GM23248 (cell line): ENCODE results near the gene TNF. TPM values are rescaled to one million over a fixed set of nuclear protein-coding genes. Genes with fewer than 3 reads are reported as not detected.
A peak's percentile ranks its signal among the peaks of the same experiment; 100 is the strongest.

Experiments
- DNase-seq: peaks from one replicate; pipeline ENCODE4 v3.0.0-alpha.2; 2015
- H2AFZ ChIP-seq: fragments of 200-600 bp; sonication (generic); 2 replicates; pipeline ENCODE4 v1.6.1; 2016; ENCODE audit warnings: antibody characterized with exemption
- H3F3A ChIP-seq: fragments of 200-600 bp; sonication (generic); 2 replicates; pipeline ENCODE4 v1.6.1; 2016; ENCODE audit warnings: mild to moderate bottlenecking, antibody characterized with exemption, mixed run types; ENCODE audit not compliant: insufficient read depth
- H3K27ac ChIP-seq: fragments of 200-600 bp; sonication (generic); 2 replicates; pipeline ENCODE4 v1.5.1; 2016; ENCODE audit warnings: mild to moderate bottlenecking
- H3K27me3 ChIP-seq: fragments of 200-600 bp; sonication (generic); replicated peaks from 2 replicates; pipeline ENCODE4 v1.6.1; 2016; ENCODE audit warnings: mild to moderate bottlenecking; ENCODE audit not compliant: insufficient read depth
- H3K36me3 ChIP-seq: fragments of 200-600 bp; sonication (generic); 2 replicates; pipeline ENCODE4 v1.6.1; 2016; ENCODE audit warnings: low read depth, mild to moderate bottlenecking
- H3K4me1 ChIP-seq: fragments of 200-600 bp; sonication (generic); 2 replicates; pipeline ENCODE4 v1.6.1; 2016; ENCODE audit warnings: mild to moderate bottlenecking; ENCODE audit not compliant: insufficient read depth
- H3K4me2 ChIP-seq: fragments of 200-600 bp; sonication (generic); one replicate; pipeline ENCODE4 v1.6.1; 2016; ENCODE audit warnings: mild to moderate bottlenecking; ENCODE audit not compliant: unreplicated experiment
- H3K4me3 ChIP-seq: fragments of 200-600 bp; sonication (generic); 2 replicates; pipeline ENCODE4 v1.5.1; 2016; ENCODE audit warnings: mild to moderate bottlenecking
- H3K79me2 ChIP-seq: fragments of 200-600 bp; sonication (generic); 2 replicates; pipeline ENCODE4 v1.6.1; 2016; ENCODE audit warnings: mild to moderate bottlenecking; ENCODE audit not compliant: insufficient read depth
- H3K9ac ChIP-seq: fragments of 200-600 bp; sonication (generic); 2 replicates; pipeline ENCODE4 v1.6.1; 2016; ENCODE audit warnings: mild to moderate bottlenecking
- H3K9me2 ChIP-seq: fragments of 200-600 bp; sonication (generic); 2 replicates; pipeline ENCODE4 v1.6.1; 2016; ENCODE audit warnings: mixed run types, mild to moderate bottlenecking, moderate library complexity; ENCODE audit not compliant: insufficient read depth
- H3K9me3 ChIP-seq: fragments of 200-600 bp; sonication (generic); one replicate; pipeline ENCODE4 v1.6.1; 2017; ENCODE audit warnings: low read depth
- H4K20me1 ChIP-seq: fragments of 200-600 bp; sonication (generic); 2 replicates; pipeline ENCODE4 v1.6.0; 2016; ENCODE audit not compliant: insufficient read depth
- EZH2 ChIP-seq: fragments of 200-600 bp; sonication (generic); IDR thresholded peaks from 2 replicates; pipeline ENCODE4 v1.6.1; 2018; ENCODE audit warnings: antibody characterized with exemption, mild to moderate bottlenecking; ENCODE audit not compliant: insufficient read depth, poor library complexity, severe bottlenecking
- EZH2phosphoT487 ChIP-seq: fragments of 200-600 bp; sonication (generic); IDR thresholded peaks from 2 replicates; pipeline ENCODE4 v1.6.1; 2018; ENCODE audit warnings: antibody characterized with exemption, moderate library complexity, mild to moderate bottlenecking, low read depth; ENCODE audit not compliant: insufficient read depth
- WGBS, 2 experiments: methylation state at CpG; one replicate each; pipeline ENCODE4 v1.1.6; 2015 to 2017; ENCODE audit warnings: low lambda C conversion rate in 2 of 2, low coverage in 1 of 2; ENCODE audit errors: missing lambda C conversion rate in 2 of 2; 5-methylcytosine and 5-hydroxymethylcytosine counted together
- in situ Hi-C: fragments of 300-500 bp; cut with MboI; formaldehyde crosslinking; loops from 2 replicates; pipeline ENCODE4 v1.15.0; 2020
- polyA plus RNA-seq: library from polyadenylated mRNA; unstranded; fragments of >200 nt; fragmentation: Nextera tagmentation; extraction: Ambion mirVana; gene quantifications from 2 replicates; pipeline ENCODE4 v1.2.1, GENCODE V29; 2016
- total RNA-seq: library from RNA; depleted of rRNA; stranded (reverse); fragments of >200 nt; shearing (Covaris generic); gene quantifications from 2 replicates; pipeline ENCODE4 v1.2.3, GENCODE V29; 2014; rRNA removed

TNF gene
- total RNA-seq (not detected in 2 replicates), polyA plus RNA-seq (0.11 TPM in 1 of 2 replicates, not detected in the other)

GRCh38 chr6:31575335-31575901, at the start of gene TNF:
TSS of gene TNF (plus strand) at chr6:31575565. CDS start at chr6:31575742, 177 bp downstream.
- no peaks in the 10 kb centered on the region for H3K9me3 ChIP-seq
- DNase-seq: no peak
- no peak within 1 kb of the TSS for H3K27ac ChIP-seq
- H4K20me1 ChIP-seq: no peaks in the 10 kb centered on the region
- no peaks in the 10 kb centered on the region for H3F3A ChIP-seq
- H3K36me3 ChIP-seq: no peaks in the 10 kb centered on the region
- no peaks in the 10 kb centered on the region for H3K9me2 ChIP-seq
- H3K9ac ChIP-seq: no peak within 1 kb of the TSS
- H3K27me3 ChIP-seq: no peaks in the 10 kb centered on the region
- no peaks in the 10 kb centered on the region for H3K79me2 ChIP-seq
- no peak for TF ChIP-seq EZH2
- no peak for TF ChIP-seq EZH2phosphoT487
- H3K4me3 ChIP-seq: no peak within 1 kb of the TSS
- no peak within 1 kb of the TSS for H2AFZ ChIP-seq
- H3K4me1 ChIP-seq: no peaks in the 10 kb centered on the region
- in situ Hi-C loops: no loop called here
- WGBS, 2 experiments: 69 to 70% methylated on average over 19 of the region's 19 CpGs
- H3K4me2 ChIP-seq: no peak within 1 kb of the TSS

GRCh38 chr6:31525932-31526591, 49.3 kb upstream of the TNF start:
- peak overlapping the region; percentile 47 for H3K4me2 ChIP-seq
- H2AFZ ChIP-seq: no peak overlapping the region
- no peaks in the 10 kb centered on the region for H3K9me3 ChIP-seq
- H3K27me3 ChIP-seq: no peaks in the 10 kb centered on the region
- no peak overlapping the region for H3K4me3 ChIP-seq
- TF ChIP-seq EZH2phosphoT487 (no peak), EZH2 (no peak)
- peaks cover 37% of the 10 kb centered on the region for H3F3A ChIP-seq
- peaks cover 18% of the 10 kb centered on the region for H3K4me1 ChIP-seq
- peak; percentile 74 for DNase-seq
- H3K9me2 ChIP-seq: no peaks in the 10 kb centered on the region
- H3K36me3 ChIP-seq: peaks cover 13% of the 10 kb centered on the region; the same call in 1 of the 2 replicates
- peak overlapping the region; percentile 81 for H3K27ac ChIP-seq
- H4K20me1 ChIP-seq: no peaks in the 10 kb centered on the region
- WGBS, 2 experiments: 57 to 61% methylated on average over 4 of the region's 4 CpGs
- no peaks in the 10 kb centered on the region for H3K79me2 ChIP-seq
- peak overlapping the region; percentile 46 for H3K9ac ChIP-seq
- in situ Hi-C loops: no loop called here

- TF ChIP-seq EZH2: no peak
- TF ChIP-seq EZH2phosphoT487: no peak
- H3K27ac ChIP-seq: no peak overlapping the region
- WGBS, 2 experiments: 97 to 98% methylated on average over 4 of the region's 4 CpGs
Measured at GRCh38 chr6:31528307-31528777, 47.0 kb upstream of the TNF start.

GRCh38 chr6:31528821-31529328, 46.5 kb upstream of the TNF start, which contains the start of gene MCCD1:
TSS of gene MCCD1 (plus strand) at chr6:31528962. CDS start at chr6:31529015, 53 bp downstream.
- WGBS, 2 experiments: 61 to 80% methylated on average over 3 to 7 of the region's 7 CpGs
- no peaks in the 10 kb centered on the region for H3K9me2 ChIP-seq
- in situ Hi-C loops: no loop called here
- H3K4me3 ChIP-seq: no peak within 1 kb of the TSS
- DNase-seq: no peak
- H3K9me3 ChIP-seq: no peaks in the 10 kb centered on the region
- no peak within 1 kb of the TSS for H2AFZ ChIP-seq
- H3K36me3 ChIP-seq: peaks cover 41% of the 10 kb centered on the region
- peaks cover 63% of the 10 kb centered on the region for H3F3A ChIP-seq
- no peaks in the 10 kb centered on the region for H3K27me3 ChIP-seq
- H3K4me2 ChIP-seq: no peak within 1 kb of the TSS
- TF ChIP-seq EZH2phosphoT487 (no peak), EZH2 (no peak)
- 0 out of 2 replicates have a peak within 1 kb of the TSS, but pooled peaks have one; percentile 11 for H3K27ac ChIP-seq
- peaks cover 18% of the 10 kb centered on the region for H3K4me1 ChIP-seq
- H4K20me1 ChIP-seq: no peaks in the 10 kb centered on the region; the same call in 1 of the 2 replicates
- no peak within 1 kb of the TSS for H3K9ac ChIP-seq
- peaks cover 15% of the 10 kb centered on the region for H3K79me2 ChIP-seq

More at GRCh38 chr6:31528307-31528777, 47.0 kb upstream of the TNF start:
- no peaks in the 10 kb centered on the region for H3K9me2 ChIP-seq
- H3K9ac ChIP-seq: no peak overlapping the region
- no peaks in the 10 kb centered on the region; the same call in 1 of the 2 replicates for H4K20me1 ChIP-seq
- peaks cover 35% of the 10 kb centered on the region for H3K36me3 ChIP-seq
- H2AFZ ChIP-seq: no peak overlapping the region
- in situ Hi-C loops: no loop called here
- DNase-seq: no peak
- peaks cover 10% of the 10 kb centered on the region; the same call in 1 of the 2 replicates for H3K79me2 ChIP-seq
- H3K9me3 ChIP-seq: no peaks in the 10 kb centered on the region
- peaks cover 58% of the 10 kb centered on the region for H3F3A ChIP-seq
- H3K4me1 ChIP-seq: peaks cover 18% of the 10 kb centered on the region
- no peak overlapping the region for H3K4me2 ChIP-seq
- H3K27me3 ChIP-seq: no peaks in the 10 kb centered on the region
- H3K4me3 ChIP-seq: no peak overlapping the region
